Activated CD8-positive, alpha-beta memory T cell treated with anti-CD3 and anti-CD28 coated beads, Interleukin-2, amount 50 U/mL, for 1 hour (primary cell): Measurements from ENCODE around the gene ASCC1.
"Not testable (repeated sequence)": the region's sequence is repeated elsewhere in the genome, so short reads cannot be mapped to it uniquely, and the experiment has no call there.

Source experiments
- DNase-seq: peaks from one replicate; pipeline ENCODE4 v3.0.0-alpha.2; 2020; ENCODE audit errors: extremely low read depth

The ASCC1 gene

DNA sequence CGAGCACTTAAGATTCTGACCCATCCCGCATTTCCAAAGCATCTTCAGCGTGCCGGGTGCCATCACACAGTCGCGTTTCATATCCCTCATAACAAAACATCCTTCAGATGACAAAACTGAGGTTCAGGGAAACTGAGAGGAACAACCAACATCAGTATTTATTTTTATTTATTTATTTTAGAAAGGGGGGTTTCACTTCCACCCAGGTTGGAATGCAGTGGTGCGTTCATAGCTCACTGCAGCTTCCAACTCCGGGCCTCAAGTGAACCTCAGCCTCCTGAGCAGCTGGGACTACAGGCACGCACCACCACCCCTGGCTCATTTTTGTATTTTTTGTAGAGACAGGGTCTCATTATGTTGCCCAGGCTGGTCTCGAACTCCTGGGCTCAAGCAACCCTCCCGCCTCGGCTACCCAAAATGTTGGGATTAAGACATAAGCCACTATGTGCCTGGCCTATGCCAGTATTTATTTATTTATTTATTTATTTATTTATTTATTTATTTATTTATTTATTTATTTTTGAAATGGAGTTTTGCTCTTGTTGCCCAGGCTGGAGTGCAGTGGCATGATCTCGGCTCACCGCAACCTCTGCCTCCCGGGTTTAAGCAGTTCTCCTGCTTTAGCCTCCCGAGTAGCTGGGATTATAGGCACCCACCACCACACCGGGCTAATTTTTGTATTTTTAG lies 33.2 kb upstream of the ASCC1 start:
- DNase-seq = not testable (repeated sequence)

DNA sequence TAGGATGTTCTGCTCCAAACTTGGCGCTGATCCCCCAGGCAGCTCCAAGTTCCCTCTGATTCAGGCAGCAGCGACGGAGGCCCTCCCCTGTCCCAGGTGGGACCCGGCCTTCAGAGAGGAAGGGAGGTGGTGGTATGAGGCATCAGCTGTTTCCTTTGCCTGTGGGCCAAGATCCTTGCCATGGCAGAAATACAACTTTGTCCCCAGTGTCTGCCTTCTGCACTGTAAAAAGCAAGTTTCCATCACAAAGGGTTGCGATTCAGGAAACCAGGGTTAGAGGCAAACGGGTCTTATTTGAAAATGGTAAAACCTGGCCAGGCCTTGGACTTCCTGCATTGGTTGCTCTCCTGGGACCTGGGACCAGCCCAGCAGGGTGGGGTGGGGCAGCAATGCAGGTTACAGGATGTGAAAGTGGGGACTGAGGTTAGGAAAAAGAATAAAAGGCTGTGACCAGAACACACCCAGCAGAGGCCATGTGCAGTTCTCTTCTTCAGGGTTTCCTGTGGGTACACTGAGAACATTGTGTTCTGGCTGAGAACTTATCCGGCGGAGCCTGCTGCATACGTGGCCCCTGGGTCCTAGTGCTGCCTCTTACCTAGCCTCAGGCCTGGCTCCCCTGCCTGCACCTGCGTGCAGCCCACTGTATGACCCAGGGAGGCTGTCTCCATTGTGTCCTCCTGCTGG lies 32.5 kb upstream of the ASCC1 start:
- peak; percentile 60 for DNase-seq

- DNase-seq = no peak
Measured at GRCh38 chr10:72245949-72246525, 30.0 kb upstream of the ASCC1 start.

GRCh38 chr10:72244573-72245038 lies 28.5 kb upstream of the ASCC1 start:
- DNase-seq = no peak

- no peak for DNase-seq
Measured at GRCh38 chr10:72243822-72244437, 27.9 kb upstream of the ASCC1 start.

GRCh38 chr10:72242675-72243074 lies 26.6 kb upstream of the ASCC1 start:
- DNase-seq = no peak

- no peak for DNase-seq
Measured at GRCh38 chr10:72241691-72242252, 25.7 kb upstream of the ASCC1 start.

- DNase-seq = no peak
Measured at GRCh38 chr10:72240371-72240770, 24.3 kb upstream of the ASCC1 start.

GRCh38 chr10:72239409-72239808 lies 23.3 kb upstream of the ASCC1 start:
- no peak for DNase-seq

DNA sequence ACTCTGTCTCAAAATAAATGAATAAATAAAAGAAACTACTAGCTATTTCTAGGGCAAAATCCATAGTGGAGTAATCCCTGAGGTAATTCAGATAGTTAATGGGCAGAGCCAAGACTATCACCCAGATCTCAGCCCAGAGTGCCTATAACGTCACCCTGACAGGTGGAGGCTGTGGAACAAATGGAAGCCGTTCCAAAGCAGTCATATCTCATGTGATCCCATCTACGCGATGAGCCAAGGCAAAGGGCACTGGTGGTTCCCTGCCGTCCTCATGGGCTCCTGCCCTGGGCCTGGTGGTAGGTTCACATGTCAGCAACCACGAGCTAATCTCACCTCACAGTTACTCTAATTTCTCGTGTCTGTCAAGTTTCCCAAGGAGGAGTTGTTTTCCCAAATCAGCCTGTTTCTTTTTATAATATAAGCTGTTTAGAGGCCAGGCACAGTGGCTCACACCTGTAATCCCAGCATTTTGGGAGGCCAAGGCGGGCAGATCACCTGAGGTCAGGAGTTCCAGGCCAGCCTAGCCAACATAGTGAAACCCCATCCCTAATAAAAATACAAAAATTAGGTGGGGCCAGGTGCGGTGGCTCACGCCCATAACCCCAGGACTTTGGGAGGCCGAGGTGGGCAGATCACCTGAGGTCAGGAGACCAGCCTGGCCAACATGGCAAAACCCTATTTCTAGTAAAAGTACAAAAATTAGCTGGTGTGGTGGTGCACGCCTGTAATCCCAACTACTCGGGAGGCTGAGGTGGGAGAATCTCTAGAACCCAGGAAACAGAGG lies 22.5 kb upstream of the ASCC1 start:
- DNase-seq = no peak

DNA sequence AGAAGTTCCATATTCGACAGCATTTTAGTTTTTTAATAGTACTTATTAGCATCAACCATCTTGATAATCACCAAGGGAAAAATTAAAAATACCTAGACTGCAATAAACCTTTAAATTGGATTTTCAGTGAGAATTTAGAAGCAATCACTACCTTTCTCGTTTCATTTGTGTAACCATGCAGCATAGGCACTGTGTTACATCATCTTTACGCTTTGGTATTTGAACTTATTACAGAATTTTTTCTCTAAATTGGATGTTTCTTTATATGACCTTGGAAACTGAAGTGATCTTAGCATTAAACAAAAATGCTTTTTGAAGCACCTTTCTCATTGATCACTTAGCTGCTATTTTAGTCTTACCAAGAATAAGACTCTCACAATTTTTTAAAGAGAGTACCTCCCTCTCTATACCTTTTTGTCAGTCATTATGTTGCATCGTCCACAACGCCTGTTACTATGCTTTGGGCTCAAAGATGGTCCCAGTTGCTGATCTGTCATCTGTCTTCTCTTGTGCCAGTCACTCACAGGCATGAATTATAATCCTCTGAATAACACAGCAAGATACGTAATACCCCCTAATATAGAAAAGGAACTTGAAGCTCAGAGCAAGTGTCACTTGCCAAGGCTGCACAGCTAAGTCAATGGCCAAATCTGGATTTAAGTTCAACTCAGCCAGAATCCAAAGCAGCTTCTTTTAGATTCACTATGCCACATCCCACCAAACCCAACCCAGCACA lies 19.6 kb upstream of the ASCC1 start:
- no peak for DNase-seq

- no peak for DNase-seq
Measured at GRCh38 chr10:72234560-72235095, 18.6 kb upstream of the ASCC1 start.

- no peak for DNase-seq
Measured at GRCh38 chr10:72233621-72234020, 17.5 kb upstream of the ASCC1 start.

- no peak for DNase-seq
Measured at GRCh38 chr10:72229261-72230251, 13.5 kb upstream of the ASCC1 start.

DNA sequence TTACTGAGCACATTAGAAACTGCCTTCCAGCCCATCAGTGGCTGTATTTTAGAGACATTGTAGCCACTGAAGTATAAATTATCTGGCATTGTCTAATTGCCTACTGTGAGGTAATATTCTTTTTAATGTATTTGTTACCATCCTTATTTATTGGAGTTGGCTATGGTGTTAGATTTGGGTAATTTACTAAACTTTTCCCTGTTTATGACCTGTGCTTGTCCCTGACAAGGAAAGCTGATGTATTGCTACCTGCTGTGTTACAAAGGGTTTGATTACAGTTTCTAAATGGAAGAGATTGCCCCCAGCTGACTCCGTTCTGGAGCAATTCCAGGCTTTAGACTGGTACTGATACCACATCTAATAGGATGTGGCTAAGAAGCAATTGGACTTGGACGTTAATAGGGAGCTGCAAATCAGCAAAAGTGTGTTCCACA lies 12.3 kb upstream of the ASCC1 start:
- no peak for DNase-seq

DNA sequence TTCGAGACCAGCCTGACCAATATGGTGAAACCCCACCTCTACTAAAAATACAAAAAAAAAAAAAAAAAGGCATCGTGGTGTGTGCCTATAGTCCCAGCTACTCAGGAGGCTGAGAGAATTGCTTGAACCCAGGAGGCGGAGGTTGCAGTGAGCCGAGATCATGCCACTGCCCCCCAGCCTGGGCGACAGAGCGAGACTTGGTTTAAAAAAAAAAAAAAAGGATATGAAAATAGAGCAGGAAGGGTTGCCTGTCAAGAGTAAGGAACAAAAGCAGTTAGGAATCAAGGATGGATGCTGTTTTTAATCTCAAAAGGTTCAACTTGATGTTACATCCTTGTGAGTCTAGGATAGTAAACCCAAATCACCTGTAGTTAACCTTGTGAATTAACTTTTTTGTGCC lies 11.8 kb upstream of the ASCC1 start:
- DNase-seq = no peak

DNA sequence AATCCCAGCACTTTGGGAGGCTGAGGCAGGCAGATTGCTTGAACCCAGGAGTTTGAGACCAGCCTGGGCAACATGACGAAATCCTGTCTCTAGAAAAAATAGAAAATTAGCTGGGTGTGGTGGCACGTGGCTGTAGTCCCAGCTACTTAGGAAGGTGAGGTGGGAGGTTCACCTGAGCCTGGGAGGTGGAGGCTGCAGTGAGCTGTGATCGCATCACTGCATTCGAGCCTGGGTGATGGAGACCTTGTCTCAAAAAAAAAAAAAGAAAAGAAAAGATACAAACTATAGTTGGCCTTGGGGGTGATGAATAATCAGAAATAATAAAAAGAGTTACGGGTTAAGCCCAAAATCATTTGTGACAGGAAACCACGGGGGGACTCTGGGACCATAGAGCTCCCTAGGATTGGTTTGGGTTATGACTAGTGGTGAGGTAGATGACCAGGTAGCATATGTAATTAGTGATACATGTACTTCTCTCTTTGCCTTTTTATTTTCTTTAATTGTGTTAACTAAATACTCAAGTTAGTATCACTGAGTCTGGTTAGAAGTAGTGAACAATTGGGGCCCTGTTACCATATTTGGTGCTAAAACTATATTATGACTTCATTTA lies 10.4 kb upstream of the ASCC1 start:
- no peak for DNase-seq

GRCh38 chr10:72224191-72224590 lies 8.1 kb upstream of the ASCC1 start:
- DNase-seq = not testable (repeated sequence)

DNA sequence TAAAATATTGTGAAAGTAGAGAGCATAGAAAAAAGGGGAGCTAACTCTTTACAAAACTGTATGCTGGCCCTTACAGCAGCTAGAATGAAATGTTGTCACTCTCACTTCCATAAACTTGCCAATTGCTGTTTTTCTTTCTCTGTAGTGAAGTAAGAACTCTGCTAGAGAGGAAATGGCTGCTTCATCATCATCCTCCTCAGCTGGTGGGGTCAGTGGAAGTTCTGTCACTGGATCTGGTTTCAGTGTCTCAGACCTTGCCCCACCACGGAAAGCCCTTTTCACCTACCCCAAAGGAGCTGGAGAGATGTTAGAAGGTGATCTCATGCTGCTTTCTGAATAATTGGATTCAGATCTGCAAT lies 7.6 kb upstream of the ASCC1 start:
- no peak for DNase-seq
